Esophagus squamous epithelium (tissue), 5 donors: ENCODE results near the gene SFT2D2. TPM values are rescaled to one million over a fixed set of nuclear protein-coding genes. Genes with fewer than 3 reads are reported as not detected.

Experiments
- DNase-seq: peaks from one replicate; lab custom pipeline; 2025; lab: John Stamatoyannopoulos, UW
- H3K27ac ChIP-seq, 4 donors: fragments of 200-600 bp; sonication (generic); one replicate each; pipeline ENCODE4 v1.5.1; 2016 to 2019; ENCODE audit warnings: mild to moderate bottlenecking in 1 of 4
- H3K27me3 ChIP-seq, 4 donors: fragments of 200-600 bp; sonication (generic); 1 replicate in 3 of 4; 2 replicates in 1 of 4; pipeline versions ENCODE4 v1.5.1 to v1.6.0; 2017 to 2021; ENCODE audit warnings: antibody characterized with exemption in 1 of 4
- H3K36me3 ChIP-seq, 3 donors: fragments of 200-600 bp; sonication (generic); one replicate each; pipeline ENCODE4 v1.5.1; 2016 to 2019
- H3K4me1 ChIP-seq, 3 donors: fragments of 200-600 bp; sonication (generic); one replicate each; pipeline ENCODE4 v1.5.1; 2017 to 2019
- H3K4me3 ChIP-seq, 4 donors: fragments of 200-600 bp; sonication (generic); 1 replicate in 3 of 4; 2 replicates in 1 of 4; pipeline ENCODE4 v1.5.1; 2016 to 2019; ENCODE audit warnings: mild to moderate bottlenecking in 2 of 4, moderate library complexity in 1 of 4
- H3K9me3 ChIP-seq, 3 donors: fragments of 200-600 bp; sonication (generic); one replicate each; pipeline ENCODE4 v1.5.1; 2016 to 2019
- POLR2A ChIP-seq, 4 donors: fragments of 450-650 bp; IDR thresholded peaks; one replicate each; pipeline ENCODE4 v1.6.1; 2017; ENCODE audit warnings: antibody characterized with exemption in 4 of 4, mild to moderate bottlenecking in 4 of 4, moderate library complexity in 3 of 4
- WGBS, 2 donors: methylation state at CpG; one replicate each; pipeline ENCODE4 v1.1.5; 2018; 5-methylcytosine and 5-hydroxymethylcytosine counted together
- intact Hi-C: fragments of 100-400 bp; cut with DNase I; formaldehyde crosslinking; loops from one replicate; pipeline ENCODE4 v1.15.0; 2022
- total RNA-seq, 4 donors: library from RNA; depleted of rRNA; stranded (reverse); fragments of >200 nt; gene quantifications; one replicate each; pipeline ENCODE4 v1.1.0, GENCODE V29; 2016
- TF ChIP-seq, protein P1 (sequence below), 6 experiments: fragments of 450-650 bp in 4 of 6; fragments of 200-600 bp in 2 of 6; sonication (generic) in 2 of 6; IDR thresholded peaks; one replicate each; pipeline ENCODE4 v1.5.1; 2016 to 2019; ENCODE audit warnings: antibody characterized with exemption in 6 of 6, mild to moderate bottlenecking in 4 of 6, moderate library complexity in 4 of 6
- donor health status: DM: yes; HTN: yes; CAD: no.

The SFT2D2 gene
- total RNA-seq, 4 donors from 2014 or later, result 34.0 to 44.1 (median 40.1) TPM

DNA sequence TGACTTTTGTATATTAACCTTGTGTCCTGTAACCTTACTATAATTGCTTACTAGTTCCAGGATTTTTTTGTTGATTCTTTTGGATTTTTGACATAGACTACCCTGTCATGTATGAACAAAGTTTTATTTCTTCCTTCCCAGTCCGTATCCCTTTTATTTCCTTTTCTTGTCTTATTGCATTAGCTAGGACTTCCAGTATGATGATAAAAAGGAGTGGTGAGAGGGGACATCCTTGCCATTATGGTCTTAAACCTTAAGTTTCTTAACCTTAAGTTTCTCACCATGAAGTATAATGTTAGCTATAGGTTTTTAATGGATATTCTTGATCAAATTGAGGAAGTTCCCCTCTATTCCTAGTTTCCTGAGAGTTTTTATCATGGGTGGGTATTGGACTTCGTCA lies 30.4 kb downstream of the SFT2D2 start:
- intact Hi-C loops, result no loop called here
- Histone ChIP-seq H3K4me3 (no peak overlapping the region), H3K4me1 (peaks cover 0 to 12% (median 0%) of the 10 kb centered on the region in 3 donors), H3K27me3 (no peaks in the 10 kb centered on the region), H3K36me3 (peaks cover 0 to 60% (median 0%) of the 10 kb centered on the region in 3 donors), H3K9me3 (peaks cover 0 to 19% (median 11%) of the 10 kb centered on the region in 3 donors), H3K27ac (no peak overlapping the region)
- WGBS, 2 donors, result 93 to 100% methylated on average over 2 of the region's 2 CpGs
- TF ChIP-seq, protein P1, sequence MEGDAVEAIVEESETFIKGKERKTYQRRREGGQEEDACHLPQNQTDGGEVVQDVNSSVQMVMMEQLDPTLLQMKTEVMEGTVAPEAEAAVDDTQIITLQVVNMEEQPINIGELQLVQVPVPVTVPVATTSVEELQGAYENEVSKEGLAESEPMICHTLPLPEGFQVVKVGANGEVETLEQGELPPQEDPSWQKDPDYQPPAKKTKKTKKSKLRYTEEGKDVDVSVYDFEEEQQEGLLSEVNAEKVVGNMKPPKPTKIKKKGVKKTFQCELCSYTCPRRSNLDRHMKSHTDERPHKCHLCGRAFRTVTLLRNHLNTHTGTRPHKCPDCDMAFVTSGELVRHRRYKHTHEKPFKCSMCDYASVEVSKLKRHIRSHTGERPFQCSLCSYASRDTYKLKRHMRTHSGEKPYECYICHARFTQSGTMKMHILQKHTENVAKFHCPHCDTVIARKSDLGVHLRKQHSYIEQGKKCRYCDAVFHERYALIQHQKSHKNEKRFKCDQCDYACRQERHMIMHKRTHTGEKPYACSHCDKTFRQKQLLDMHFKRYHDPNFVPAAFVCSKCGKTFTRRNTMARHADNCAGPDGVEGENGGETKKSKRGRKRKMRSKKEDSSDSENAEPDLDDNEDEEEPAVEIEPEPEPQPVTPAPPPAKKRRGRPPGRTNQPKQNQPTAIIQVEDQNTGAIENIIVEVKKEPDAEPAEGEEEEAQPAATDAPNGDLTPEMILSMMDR (IDR thresholded peaks at IDR 0.05), result no peak
- TF ChIP-seq POLR2A (IDR thresholded peaks at IDR 0.05), result no peak
- DNase-seq, result no peak

- Histone ChIP-seq H3K27ac (no peak overlapping the region), H3K36me3 (peaks cover 0 to 60% (median 0%) of the 10 kb centered on the region in 3 donors), H3K27me3 (no peaks in the 10 kb centered on the region), H3K4me1 (peaks cover 0 to 22% (median 6%) of the 10 kb centered on the region in 3 donors), H3K4me3 (no peak overlapping the region), H3K9me3 (peaks cover 0 to 19% (median 11%) of the 10 kb centered on the region in 3 donors)
- intact Hi-C loops, result no loop called here
- 42 to 71% methylated on average over 2 of the region's 2 CpGs for WGBS, 2 donors
- DNase-seq, result no peak
- no peak for TF ChIP-seq POLR2A (IDR thresholded peaks at IDR 0.05)
- TF ChIP-seq, protein P1 (IDR thresholded peaks at IDR 0.05), result no peak
These were observed 31.6 kb downstream of the SFT2D2 start for GRCh38 chr1:168257397-168257796.

DNA sequence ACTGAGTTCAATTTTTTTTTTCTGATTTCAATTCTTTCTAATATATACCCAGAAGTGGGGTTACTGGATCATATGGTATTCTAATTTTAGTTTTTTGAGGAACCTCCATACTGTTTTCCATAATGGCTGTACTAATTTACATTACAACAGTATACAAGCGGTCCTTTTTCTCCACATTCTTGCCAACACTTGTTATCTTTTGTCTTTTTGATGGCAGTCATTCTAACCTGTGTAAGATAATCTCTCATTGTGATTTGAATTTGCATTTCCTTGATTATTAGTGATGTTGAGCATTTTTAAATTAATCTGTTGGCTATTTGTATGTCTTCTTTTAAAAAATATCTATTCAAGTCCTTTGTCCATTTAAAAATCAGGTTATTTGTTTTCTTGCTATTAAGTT lies 33.8 kb downstream of the SFT2D2 start:
- H3K27ac ChIP-seq, result no peak overlapping the region
- 90 to 95% methylated on average over 1 of the region's 1 CpG for WGBS, 2 donors
- peaks cover 0 to 50% (median 0%) of the 10 kb centered on the region in 3 donors for H3K36me3 ChIP-seq
- no peak overlapping the region for H3K4me3 ChIP-seq
- intact Hi-C loops, result no loop called here
- no peak for DNase-seq
- H3K4me1 ChIP-seq, result peaks cover 0 to 22% (median 6%) of the 10 kb centered on the region in 3 donors
- H3K9me3 ChIP-seq, result peaks cover 0 to 19% (median 11%) of the 10 kb centered on the region in 3 donors
- no peaks in the 10 kb centered on the region for H3K27me3 ChIP-seq
- TF ChIP-seq, protein P1 (IDR thresholded peaks at IDR 0.05), result no peak
- TF ChIP-seq POLR2A (IDR thresholded peaks at IDR 0.05), result no peak

GRCh38 chr1:168260393-168260792 lies 34.6 kb downstream of the SFT2D2 start:
- Histone ChIP-seq H3K9me3 (peaks cover 0 to 18% (median 11%) of the 10 kb centered on the region in 3 donors), H3K27me3 (no peaks in the 10 kb centered on the region), H3K4me3 (no peak overlapping the region), H3K36me3 (peaks cover 0 to 50% (median 0%) of the 10 kb centered on the region in 3 donors), H3K4me1 (peaks cover 0 to 22% (median 6%) of the 10 kb centered on the region in 3 donors), H3K27ac (no peak overlapping the region)
- DNase-seq, result no peak
- intact Hi-C loops, result no loop called here
- 90 to 100% methylated on average over 1 to 3 of the region's 3 CpGs for WGBS, 2 donors
- TF ChIP-seq, protein P1 (IDR thresholded peaks at IDR 0.05), result no peak
- no peak for TF ChIP-seq POLR2A (IDR thresholded peaks at IDR 0.05)

DNA sequence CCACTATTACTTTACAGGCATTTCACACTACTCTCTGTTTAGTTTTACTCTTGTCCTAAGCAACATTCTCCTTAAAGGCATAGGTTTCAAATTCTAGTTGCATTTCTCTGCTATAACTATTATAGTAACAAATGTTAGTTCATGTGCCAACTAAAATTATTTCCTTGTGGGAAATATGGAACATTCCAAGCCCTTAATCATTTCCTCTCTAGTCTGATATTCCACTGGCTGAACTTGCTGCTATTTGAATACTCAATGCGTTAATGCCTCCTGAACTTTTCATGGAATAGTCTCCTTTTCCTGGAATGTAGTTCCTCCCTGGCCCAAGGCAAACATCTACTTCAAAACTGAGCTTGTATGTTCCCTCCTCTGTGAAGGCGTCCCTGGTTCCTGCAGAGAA lies 35.6 kb downstream of the SFT2D2 start:
- intact Hi-C loops, result no loop called here
- peaks cover 0 to 8% (median 3%) of the 10 kb centered on the region in 3 donors for H3K9me3 ChIP-seq
- H3K4me3 ChIP-seq, result no peak overlapping the region
- H3K27me3 ChIP-seq, result no peaks in the 10 kb centered on the region
- H3K4me1 ChIP-seq, result peaks cover 0 to 22% (median 6%) of the 10 kb centered on the region in 3 donors
- H3K27ac ChIP-seq, result peak overlapping the region in 1 of 4 donors; percentile 27
- H3K36me3 ChIP-seq, result peaks cover 0 to 43% (median 0%) of the 10 kb centered on the region in 3 donors
- TF ChIP-seq POLR2A (IDR thresholded peaks at IDR 0.05), result no peak
- TF ChIP-seq, protein P1 (IDR thresholded peaks at IDR 0.05), result no peak
- 32 to 47% methylated on average over 2 of the region's 2 CpGs for WGBS, 2 donors
- DNase-seq, result no peak
